Measurements from ENCODE around the gene LRRC36. TPM values are rescaled to one million over a fixed set of nuclear protein-coding genes. Genes with fewer than 3 reads are reported as not detected.

Gene LRRC36
- total and polyA plus RNA-seq, 2 of the 13 experiments (the other 11 are each of a cell fraction or from before 2014, with no cell fraction given): 0.12 to 0.15 TPM

GRCh38 chr16:67429053-67429798 is 102.6 kb downstream of the LRRC36 start (continued):
- TF ChIP-seq MIER2 (CRISPR knock-in tag; IDR thresholded peaks at IDR 0.05) (0 out of 2 replicates have a peak, but pooled peaks have one; percentile 30), GPBP1L1 (CRISPR knock-in tag; IDR thresholded peaks at IDR 0.05) (no peak), ZNF800 (CRISPR knock-in tag; IDR thresholded peaks at IDR 0.05) (no peak), GTF3A (CRISPR knock-in tag; conservative IDR thresholded peaks at IDR 0.05) (no peak), SNAPC5 (CRISPR knock-in tag; IDR thresholded peaks at IDR 0.05; ENCODE audit: borderline replicate concordance) (no peak), ARID5B (CRISPR knock-in tag; IDR thresholded peaks at IDR 0.05) (peak; percentile 41; the same call in 1 of the 2 replicates), CEBPB (IDR thresholded peaks at IDR 0.05; ENCODE audit: borderline replicate concordance, low read depth, low read length) (peak; percentile 54; the same call in 1 of the 2 replicates), NCOA1 (CRISPR knock-in tag; IDR thresholded peaks at IDR 0.05) (no peak), ZSCAN12 (CRISPR knock-in tag; IDR thresholded peaks at IDR 0.05) (no peak), IRF2 (CRISPR knock-in tag; IDR thresholded peaks at IDR 0.05) (peak; percentile 74), ZNF468 (CRISPR knock-in tag; IDR thresholded peaks at IDR 0.05) (no peak), ZNF101 (CRISPR knock-in tag; IDR thresholded peaks at IDR 0.05; ENCODE audit: borderline replicate concordance, low read depth) (no peak), ZNF687 (CRISPR knock-in tag; IDR thresholded peaks at IDR 0.05) (no peak), ZNF207 (IDR thresholded peaks at IDR 0.05; ENCODE audit: borderline replicate concordance) (no peak), NCOA5 (CRISPR knock-in tag; IDR thresholded peaks at IDR 0.05) (no peak)
- TF ChIP-seq, protein P1, sequence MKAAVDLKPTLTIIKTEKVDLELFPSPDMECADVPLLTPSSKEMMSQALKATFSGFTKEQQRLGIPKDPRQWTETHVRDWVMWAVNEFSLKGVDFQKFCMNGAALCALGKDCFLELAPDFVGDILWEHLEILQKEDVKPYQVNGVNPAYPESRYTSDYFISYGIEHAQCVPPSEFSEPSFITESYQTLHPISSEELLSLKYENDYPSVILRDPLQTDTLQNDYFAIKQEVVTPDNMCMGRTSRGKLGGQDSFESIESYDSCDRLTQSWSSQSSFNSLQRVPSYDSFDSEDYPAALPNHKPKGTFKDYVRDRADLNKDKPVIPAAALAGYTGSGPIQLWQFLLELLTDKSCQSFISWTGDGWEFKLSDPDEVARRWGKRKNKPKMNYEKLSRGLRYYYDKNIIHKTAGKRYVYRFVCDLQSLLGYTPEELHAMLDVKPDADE (CRISPR knock-in tag; IDR thresholded peaks at IDR 0.05): no peak
